ENCODE results near the gene DRC1.

DRC1 gene

DNA sequence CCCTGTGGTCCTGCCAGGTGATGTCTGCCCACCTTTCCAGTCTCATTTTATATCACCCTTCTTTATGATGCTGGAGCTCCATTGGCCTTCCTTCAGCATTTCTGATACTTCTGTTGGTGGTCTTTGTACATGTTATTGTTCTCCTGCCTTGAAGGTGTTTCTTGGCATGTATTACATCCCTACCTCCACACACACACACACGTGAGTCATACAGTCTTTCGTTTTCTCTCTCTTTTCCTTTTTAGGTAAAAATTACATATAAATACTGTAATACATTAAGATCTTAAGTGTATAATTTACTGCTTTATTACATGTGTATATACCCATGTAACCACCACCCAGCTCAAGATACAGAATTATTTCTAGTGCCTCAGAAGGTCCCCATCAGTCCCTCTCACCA, 44.9 kb upstream of the DRC1 start:
- Histone ChIP-seq H3K4me2 (ENCODE audit: low read length) (no peak overlapping the region), H3K27ac (no peak overlapping the region), H3K9ac (no peak overlapping the region), H3K27me3 (ENCODE audit: control insufficient read depth, insufficient read depth, low read length) (no peaks in the 10 kb centered on the region), H3K4me1 (peaks cover 24% of the 10 kb centered on the region), H3K9me3 (ENCODE audit: control insufficient read depth, low read length) (no peaks in the 10 kb centered on the region), H3K4me3 (ENCODE audit: low read depth, low read length) (no peak overlapping the region), H3K36me3 (ENCODE audit: control insufficient read depth, insufficient read depth, low read length) (no peaks in the 10 kb centered on the region), H2AFZ (no peak overlapping the region), H3K79me2 (peaks cover 22% of the 10 kb centered on the region)
- TF ChIP-seq, protein P1, sequence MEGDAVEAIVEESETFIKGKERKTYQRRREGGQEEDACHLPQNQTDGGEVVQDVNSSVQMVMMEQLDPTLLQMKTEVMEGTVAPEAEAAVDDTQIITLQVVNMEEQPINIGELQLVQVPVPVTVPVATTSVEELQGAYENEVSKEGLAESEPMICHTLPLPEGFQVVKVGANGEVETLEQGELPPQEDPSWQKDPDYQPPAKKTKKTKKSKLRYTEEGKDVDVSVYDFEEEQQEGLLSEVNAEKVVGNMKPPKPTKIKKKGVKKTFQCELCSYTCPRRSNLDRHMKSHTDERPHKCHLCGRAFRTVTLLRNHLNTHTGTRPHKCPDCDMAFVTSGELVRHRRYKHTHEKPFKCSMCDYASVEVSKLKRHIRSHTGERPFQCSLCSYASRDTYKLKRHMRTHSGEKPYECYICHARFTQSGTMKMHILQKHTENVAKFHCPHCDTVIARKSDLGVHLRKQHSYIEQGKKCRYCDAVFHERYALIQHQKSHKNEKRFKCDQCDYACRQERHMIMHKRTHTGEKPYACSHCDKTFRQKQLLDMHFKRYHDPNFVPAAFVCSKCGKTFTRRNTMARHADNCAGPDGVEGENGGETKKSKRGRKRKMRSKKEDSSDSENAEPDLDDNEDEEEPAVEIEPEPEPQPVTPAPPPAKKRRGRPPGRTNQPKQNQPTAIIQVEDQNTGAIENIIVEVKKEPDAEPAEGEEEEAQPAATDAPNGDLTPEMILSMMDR (IDR thresholded peaks at IDR 0.05): no peak

DNA sequence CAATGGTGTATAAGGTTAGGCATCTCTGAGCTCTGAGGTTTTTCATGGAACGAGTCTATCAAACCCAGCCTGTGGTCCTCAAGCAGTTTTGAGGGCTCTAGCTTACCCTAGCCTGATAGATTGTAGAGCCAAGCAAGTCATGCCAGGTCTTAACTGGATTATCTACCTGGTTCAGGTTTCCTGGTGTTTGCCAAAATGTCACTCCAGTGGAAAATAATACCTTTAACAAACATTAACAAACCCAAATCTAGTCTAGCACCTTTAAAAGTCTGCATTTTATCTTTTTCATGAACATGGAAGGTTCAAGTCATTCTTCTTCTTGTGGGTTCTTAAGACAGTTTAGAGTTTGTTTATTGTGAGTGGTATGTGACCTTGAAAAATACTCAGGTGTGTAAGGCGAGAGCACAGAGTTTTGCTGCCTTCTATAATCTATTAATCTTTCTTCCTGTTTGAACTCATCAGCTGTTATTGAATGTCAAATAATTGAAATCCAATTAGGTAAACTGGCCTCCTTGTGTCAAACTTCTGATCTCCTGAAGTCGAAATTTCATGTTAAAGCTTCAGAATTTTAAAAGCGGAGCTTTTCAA, 41.7 kb upstream of the DRC1 start:
- Histone ChIP-seq H3K9ac (no peak overlapping the region), H3K9me3 (ENCODE audit: control insufficient read depth, low read length) (no peaks in the 10 kb centered on the region), H3K4me3 (ENCODE audit: low read depth, low read length) (peak overlapping the region; percentile 13)

DNA sequence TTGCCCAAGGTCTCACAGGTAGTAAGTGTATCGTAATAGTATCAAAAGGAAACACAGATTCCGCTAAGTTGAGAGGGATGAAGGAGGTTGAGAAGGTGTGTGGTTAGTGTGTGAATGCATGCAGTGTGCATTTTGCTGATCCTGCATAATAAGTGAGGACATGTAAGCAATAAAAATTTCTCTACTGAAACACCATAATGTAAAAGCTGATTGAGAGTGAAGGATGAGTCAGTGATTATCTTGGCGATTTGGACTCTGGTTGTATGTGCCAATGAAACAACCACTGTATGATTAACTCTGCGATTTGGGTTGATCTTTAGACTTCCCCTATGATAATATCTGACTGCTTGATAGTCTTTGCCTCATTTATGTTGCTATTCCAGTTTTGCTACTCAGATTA, 38.4 kb upstream of the DRC1 start:
- H3K9ac ChIP-seq: no peak overlapping the region
- H3K4me1 ChIP-seq: peaks cover 42% of the 10 kb centered on the region
- H3K27me3 ChIP-seq (ENCODE audit: control insufficient read depth, insufficient read depth, low read length): no peaks in the 10 kb centered on the region
- no peaks in the 10 kb centered on the region for H3K9me3 ChIP-seq (ENCODE audit: control insufficient read depth, low read length)
- no peak overlapping the region for H3K4me3 ChIP-seq (ENCODE audit: low read depth, low read length)
- TF ChIP-seq, protein P1 (IDR thresholded peaks at IDR 0.05): no peak
- no peak overlapping the region for H2AFZ ChIP-seq
- peaks cover 5% of the 10 kb centered on the region for H3K79me2 ChIP-seq
- no peaks in the 10 kb centered on the region for H3K36me3 ChIP-seq (ENCODE audit: control insufficient read depth, insufficient read depth, low read length)
- peak overlapping the region; percentile 14 for H3K4me2 ChIP-seq (ENCODE audit: low read length)
- H3K27ac ChIP-seq: no peak overlapping the region

More for the DNA sequence above, 41.7 kb upstream of the DRC1 start:
- H3K79me2 ChIP-seq: peaks cover 2% of the 10 kb centered on the region
- TF ChIP-seq, protein P1 (IDR thresholded peaks at IDR 0.05): no peak
- H3K4me2 ChIP-seq (ENCODE audit: low read length): peak overlapping the region; percentile 31
- H2AFZ ChIP-seq: peak overlapping the region; percentile 4
- H3K36me3 ChIP-seq (ENCODE audit: control insufficient read depth, insufficient read depth, low read length): no peaks in the 10 kb centered on the region
- H3K27ac ChIP-seq: peak overlapping the region; percentile 65
- H3K4me1 ChIP-seq: peaks cover 34% of the 10 kb centered on the region
- H3K27me3 ChIP-seq (ENCODE audit: control insufficient read depth, insufficient read depth, low read length): no peaks in the 10 kb centered on the region

DNA sequence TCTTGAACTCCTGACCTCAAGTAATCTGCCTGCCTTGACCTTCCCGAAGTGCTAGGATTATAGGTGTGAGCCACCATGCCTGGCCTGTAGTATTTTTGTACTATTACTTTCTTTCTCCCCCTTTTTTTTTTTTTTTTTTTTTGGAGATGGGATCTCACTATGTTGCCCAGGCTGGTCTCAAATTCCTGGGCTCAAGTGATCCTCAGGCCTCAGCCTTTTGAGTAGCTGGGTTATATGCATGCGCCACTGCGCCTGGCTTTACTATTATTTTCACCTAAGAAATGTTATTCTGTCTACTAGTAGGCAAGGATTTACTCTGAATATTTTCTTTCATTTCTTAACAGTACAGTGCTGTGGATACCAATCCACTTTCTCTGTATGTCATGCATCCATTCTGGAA, 37.8 kb upstream of the DRC1 start:
- H3K27ac ChIP-seq: no peak overlapping the region
- TF ChIP-seq, protein P1 (IDR thresholded peaks at IDR 0.05): no peak
- H3K27me3 ChIP-seq (ENCODE audit: control insufficient read depth, insufficient read depth, low read length): no peaks in the 10 kb centered on the region
- no peak overlapping the region for H2AFZ ChIP-seq
- H3K79me2 ChIP-seq: peaks cover 5% of the 10 kb centered on the region
- no peak overlapping the region for H3K4me2 ChIP-seq (ENCODE audit: low read length)
- H3K9me3 ChIP-seq (ENCODE audit: control insufficient read depth, low read length): no peaks in the 10 kb centered on the region
- no peaks in the 10 kb centered on the region for H3K36me3 ChIP-seq (ENCODE audit: control insufficient read depth, insufficient read depth, low read length)
- no peak overlapping the region for H3K9ac ChIP-seq
- no peak overlapping the region for H3K4me3 ChIP-seq (ENCODE audit: low read depth, low read length)
- peaks cover 42% of the 10 kb centered on the region for H3K4me1 ChIP-seq

DNA sequence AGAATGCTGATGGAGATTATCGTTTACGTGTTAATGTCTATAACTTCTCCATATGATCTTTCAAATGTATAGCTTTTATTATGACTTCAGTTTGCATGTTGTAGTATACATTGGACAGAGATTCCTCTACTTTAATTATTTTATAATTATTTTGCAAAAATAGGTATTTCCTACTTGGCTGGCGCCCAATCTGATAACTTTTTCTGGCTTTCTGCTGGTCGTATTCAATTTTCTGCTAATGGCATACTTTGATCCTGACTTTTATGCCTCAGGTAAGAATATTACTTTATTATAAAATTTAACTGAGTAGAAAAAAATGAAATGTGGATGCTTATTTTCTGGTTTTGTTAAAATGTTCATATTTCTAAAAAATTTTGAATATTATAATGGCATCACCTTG, 37.1 kb upstream of the DRC1 start:
- no peak overlapping the region for H3K4me3 ChIP-seq (ENCODE audit: low read depth, low read length)

More for the DNA sequence above, 37.1 kb upstream of the DRC1 start:
- H3K27ac ChIP-seq: no peak overlapping the region
- no peaks in the 10 kb centered on the region for H3K36me3 ChIP-seq (ENCODE audit: control insufficient read depth, insufficient read depth, low read length)
- TF ChIP-seq, protein P1 (IDR thresholded peaks at IDR 0.05): no peak
- H3K4me1 ChIP-seq: peaks cover 46% of the 10 kb centered on the region
- H3K27me3 ChIP-seq (ENCODE audit: control insufficient read depth, insufficient read depth, low read length): no peaks in the 10 kb centered on the region
- peaks cover 5% of the 10 kb centered on the region for H3K79me2 ChIP-seq
- no peaks in the 10 kb centered on the region for H3K9me3 ChIP-seq (ENCODE audit: control insufficient read depth, low read length)
- H3K9ac ChIP-seq: no peak overlapping the region
- no peak overlapping the region for H3K4me2 ChIP-seq (ENCODE audit: low read length)
- no peak overlapping the region for H2AFZ ChIP-seq

All from parathyroid adenoma (tissue), 2 donors.